ENCODE results near the gene RNF115.
A peak's percentile ranks its signal among the peaks of the same experiment; 100 is the strongest.
"Not testable (repeated sequence)": the region's sequence is repeated elsewhere in the genome, so short reads cannot be mapped to it uniquely, and the experiment has no call there.

RNF115 gene

GRCh38 chr1:145828367-145829026 is 4.6 kb upstream of the RNF115 start:
- Histone ChIP-seq H3K27ac (peak overlapping the region; percentile 0; the same call in 1 of the 2 replicates), H3K4me1 (ENCODE audit: low read depth, poor library complexity, severe bottlenecking) (peaks cover 45% of the 10 kb centered on the region), H3K9ac (no peak overlapping the region), H3K79me2 (ENCODE audit: insufficient read depth, low read depth) (peaks cover 33% of the 10 kb centered on the region), H3K27me3 (ENCODE audit: insufficient read depth, low read depth) (no peaks in the 10 kb centered on the region), H3K4me2 (peak overlapping the region; percentile 1; the same call in 1 of the 2 replicates), H3K4me3 (IDR thresholded peaks at IDR 0.05; ENCODE audit: insufficient read depth, low read depth, low read length) (no peak overlapping the region), H3K36me3 (ENCODE audit: insufficient read depth) (peaks cover 45% of the 10 kb centered on the region), H2AFZ (ENCODE audit: low read depth) (no peak overlapping the region), H4K20me1 (ENCODE audit: insufficient read depth) (no peaks in the 10 kb centered on the region)
- no peak for TF ChIP-seq CTCF (conservative IDR thresholded peaks at IDR 0.05; ENCODE audit: low read depth, low read length)

DNA sequence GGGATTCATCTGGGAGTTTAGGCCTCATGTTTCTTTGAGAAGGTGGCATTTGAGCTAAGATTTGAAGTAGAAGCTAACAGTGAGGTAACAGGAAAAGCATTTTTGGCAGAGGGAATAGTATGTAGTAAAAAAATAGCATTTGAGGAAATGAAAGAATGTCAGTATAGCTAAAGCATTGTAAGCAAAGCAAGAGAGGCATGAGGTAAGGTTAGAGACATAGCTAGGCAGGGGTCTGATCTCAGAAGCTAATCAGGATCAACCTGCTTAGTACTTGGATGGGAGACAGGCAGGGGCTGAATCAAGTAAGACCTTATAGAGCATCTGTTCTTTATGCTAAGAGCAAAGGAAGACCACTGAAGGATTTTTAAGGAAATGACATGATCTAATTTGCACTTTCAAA is 4.1 kb upstream of the RNF115 start:
- peaks cover 39% of the 10 kb centered on the region for H3K36me3 ChIP-seq (ENCODE audit: insufficient read depth)
- H3K79me2 ChIP-seq (ENCODE audit: insufficient read depth, low read depth): peaks cover 33% of the 10 kb centered on the region

GRCh38 chr1:145826030-145826429 is 2.1 kb upstream of the RNF115 start:
- Histone ChIP-seq H3K27ac (no peak overlapping the region), H4K20me1 (ENCODE audit: insufficient read depth) (no peaks in the 10 kb centered on the region), H2AFZ (ENCODE audit: low read depth) (no peak overlapping the region), H3K4me1 (ENCODE audit: low read depth, poor library complexity, severe bottlenecking) (peaks cover 49% of the 10 kb centered on the region), H3K4me3 (IDR thresholded peaks at IDR 0.05; ENCODE audit: insufficient read depth, low read depth, low read length) (no peak overlapping the region), H3K9ac (no peak overlapping the region), H3K27me3 (ENCODE audit: insufficient read depth, low read depth) (no peaks in the 10 kb centered on the region), H3K36me3 (ENCODE audit: insufficient read depth) (peaks cover 37% of the 10 kb centered on the region), H3K4me2 (peak overlapping the region; percentile 96; the same call in 1 of the 2 replicates), H3K79me2 (ENCODE audit: insufficient read depth, low read depth) (peaks cover 39% of the 10 kb centered on the region)
- peak; percentile 46; the same call in 1 of the 2 replicates for TF ChIP-seq CTCF (conservative IDR thresholded peaks at IDR 0.05; ENCODE audit: low read depth, low read length)

More for the DNA sequence above, 4.1 kb upstream of the RNF115 start:
- Histone ChIP-seq H3K9ac (no peak overlapping the region), H4K20me1 (ENCODE audit: insufficient read depth) (no peaks in the 10 kb centered on the region), H3K27ac (peak overlapping the region; percentile 0; the same call in 1 of the 2 replicates), H3K27me3 (ENCODE audit: insufficient read depth, low read depth) (no peaks in the 10 kb centered on the region), H2AFZ (ENCODE audit: low read depth) (no peak overlapping the region), H3K4me1 (ENCODE audit: low read depth, poor library complexity, severe bottlenecking) (peaks cover 45% of the 10 kb centered on the region), H3K4me2 (peak overlapping the region; percentile 1; the same call in 1 of the 2 replicates), H3K4me3 (IDR thresholded peaks at IDR 0.05; ENCODE audit: insufficient read depth, low read depth, low read length) (no peak overlapping the region)
- no peak for TF ChIP-seq CTCF (conservative IDR thresholded peaks at IDR 0.05; ENCODE audit: low read depth, low read length)

GRCh38 chr1:145824499-145824842 is 576 bp upstream of the RNF115 start:
- peaks cover 51% of the 10 kb centered on the region for H3K79me2 ChIP-seq (ENCODE audit: insufficient read depth, low read depth)
- H3K27ac ChIP-seq: peak overlapping the region; percentile 72
- TF ChIP-seq CTCF (conservative IDR thresholded peaks at IDR 0.05; ENCODE audit: low read depth, low read length): no peak

GRCh38 chr1:145822779-145823331 is 1.0 kb downstream of the RNF115 start:
- peaks cover 54% of the 10 kb centered on the region for H3K4me1 ChIP-seq (ENCODE audit: low read depth, poor library complexity, severe bottlenecking)
- peaks cover 59% of the 10 kb centered on the region for H3K79me2 ChIP-seq (ENCODE audit: insufficient read depth, low read depth)
- not testable (repeated sequence) for H3K9ac ChIP-seq; H3K27me3 ChIP-seq (ENCODE audit: insufficient read depth, low read depth); H2AFZ ChIP-seq (ENCODE audit: low read depth); H3K4me2 ChIP-seq; H3K4me3 ChIP-seq (IDR thresholded peaks at IDR 0.05; ENCODE audit: insufficient read depth, low read depth, low read length); H4K20me1 ChIP-seq (ENCODE audit: insufficient read depth); H3K27ac ChIP-seq
- peaks cover 20% of the 10 kb centered on the region for H3K36me3 ChIP-seq (ENCODE audit: insufficient read depth)

More at GRCh38 chr1:145824499-145824842, 576 bp upstream of the RNF115 start:
- Histone ChIP-seq H3K27me3 (ENCODE audit: insufficient read depth, low read depth) (no peaks in the 10 kb centered on the region), H3K36me3 (ENCODE audit: insufficient read depth) (peaks cover 27% of the 10 kb centered on the region), H3K4me2 (peak overlapping the region; percentile 96), H3K9ac (peak overlapping the region; percentile 82), H3K4me3 (IDR thresholded peaks at IDR 0.05; ENCODE audit: insufficient read depth, low read depth, low read length) (peak overlapping the region; percentile 96), H3K4me1 (ENCODE audit: low read depth, poor library complexity, severe bottlenecking) (peaks cover 55% of the 10 kb centered on the region), H2AFZ (ENCODE audit: low read depth) (peak overlapping the region; percentile 89), H4K20me1 (ENCODE audit: insufficient read depth) (no peaks in the 10 kb centered on the region)

GRCh38 chr1:145818095-145818494 is 5.8 kb downstream of the RNF115 start:
- not testable (repeated sequence) for H3K36me3 ChIP-seq (ENCODE audit: insufficient read depth); H3K9ac ChIP-seq; H3K4me3 ChIP-seq (IDR thresholded peaks at IDR 0.05; ENCODE audit: insufficient read depth, low read depth, low read length); H4K20me1 ChIP-seq (ENCODE audit: insufficient read depth); H3K27ac ChIP-seq; H2AFZ ChIP-seq (ENCODE audit: low read depth); H3K27me3 ChIP-seq (ENCODE audit: insufficient read depth, low read depth)
- Histone ChIP-seq H3K4me1 (ENCODE audit: low read depth, poor library complexity, severe bottlenecking) (peaks cover 38% of the 10 kb centered on the region), H3K4me2 (peak overlapping the region; percentile 62), H3K79me2 (ENCODE audit: insufficient read depth, low read depth) (peaks cover 44% of the 10 kb centered on the region)

Data from KMS-11 (cell line).